GM23338 (cell line): ENCODE results near the gene ADD1.

Experiments used
- CREB1 ChIP-seq: fragments of 250-450 bp; sonication (Bioruptor Pico); IDR thresholded peaks from 2 replicates; pipeline ENCODE4 v1.5.0; 2020; ENCODE audit warnings: low read depth, mild to moderate bottlenecking, moderate library complexity
- CTCF ChIP-seq, 2 experiments: fragments of 200-600 bp in 1 of 2; sonication (generic) in 1 of 2; conservative IDR thresholded peaks; 2 replicates each; pipeline versions ENCODE4 v1.5.1 to v1.6.1; 2016 to 2017; ENCODE audit warnings: antibody characterized with exemption in 2 of 2, low read depth in 2 of 2, mild to moderate bottlenecking in 2 of 2, moderate library complexity in 1 of 2
- ETS1 ChIP-seq: IDR thresholded peaks from 2 replicates; pipeline ENCODE4 v1.6.1; 2016; ENCODE audit warnings: antibody characterized with exemption
- EZH2 ChIP-seq: fragments of 200-600 bp; sonication (generic); IDR thresholded peaks from one replicate; pipeline ENCODE4 v1.8.0; 2017; ENCODE audit warnings: antibody characterized with exemption, mild to moderate bottlenecking, low read depth; ENCODE audit not compliant: unreplicated experiment
- EZH2phosphoT487 ChIP-seq: fragments of 200-600 bp; sonication (generic); IDR thresholded peaks from one replicate; pipeline ENCODE4 v1.8.1; 2018; ENCODE audit warnings: antibody characterized with exemption; ENCODE audit not compliant: unreplicated experiment
- JUNB ChIP-seq: IDR thresholded peaks from one replicate; pipeline ENCODE4 v1.6.1; 2016; ENCODE audit warnings: antibody characterized with exemption; ENCODE audit not compliant: unreplicated experiment
- POLR2AphosphoS5 ChIP-seq: IDR thresholded peaks from 2 replicates; pipeline ENCODE4 v1.6.1; 2016; ENCODE audit warnings: antibody characterized with exemption, low read depth
- REST ChIP-seq: IDR thresholded peaks from one replicate; pipeline ENCODE4 v1.6.1; 2018; ENCODE audit warnings: antibody characterized with exemption; ENCODE audit not compliant: unreplicated experiment
- STAT1 ChIP-seq: IDR thresholded peaks from one replicate; pipeline ENCODE4 v1.6.1; 2016; ENCODE audit warnings: antibody characterized with exemption; ENCODE audit not compliant: unreplicated experiment

GRCh38 chr4:2968381-2968780 is 124.7 kb downstream of the ADD1 start:
- TF ChIP-seq CTCF (conservative IDR thresholded peaks at IDR 0.05; ENCODE audit: low read depth in 2 of 2) (no peak), JUNB (no peak), REST (no peak), POLR2AphosphoS5 (no peak), EZH2 (no peak), EZH2phosphoT487 (no peak), STAT1 (no peak), CREB1 (no peak), ETS1 (no peak)
